ENCODE data around the gene FRS2. TPM values are rescaled to one million over a fixed set of nuclear protein-coding genes. Genes with fewer than 3 reads are reported as not detected.
"Not testable (repeated sequence)": the region's sequence is repeated elsewhere in the genome, so short reads cannot be mapped to it uniquely, and the experiment has no call there.

The FRS2 gene, protein sequence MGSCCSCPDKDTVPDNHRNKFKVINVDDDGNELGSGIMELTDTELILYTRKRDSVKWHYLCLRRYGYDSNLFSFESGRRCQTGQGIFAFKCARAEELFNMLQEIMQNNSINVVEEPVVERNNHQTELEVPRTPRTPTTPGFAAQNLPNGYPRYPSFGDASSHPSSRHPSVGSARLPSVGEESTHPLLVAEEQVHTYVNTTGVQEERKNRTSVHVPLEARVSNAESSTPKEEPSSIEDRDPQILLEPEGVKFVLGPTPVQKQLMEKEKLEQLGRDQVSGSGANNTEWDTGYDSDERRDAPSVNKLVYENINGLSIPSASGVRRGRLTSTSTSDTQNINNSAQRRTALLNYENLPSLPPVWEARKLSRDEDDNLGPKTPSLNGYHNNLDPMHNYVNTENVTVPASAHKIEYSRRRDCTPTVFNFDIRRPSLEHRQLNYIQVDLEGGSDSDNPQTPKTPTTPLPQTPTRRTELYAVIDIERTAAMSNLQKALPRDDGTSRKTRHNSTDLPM
- total RNA-seq (2014; rRNA removed; shearing (Covaris generic)), result 14.2 and 20.6 TPM in 2 replicates

- in situ Hi-C loops (cut with HindIII; ENCODE audit: low sequenced_read_pairs), result no loop called here
- DNase-seq (ENCODE audit: low spot score), result peak; percentile 95
Observed at GRCh38 chr12:69470189-69471075, at the start of gene FRS2. FRS2 (plus strand) TSS chr12:69470388; CDS start chr12:69569031, 98,643 bp downstream.

DNA sequence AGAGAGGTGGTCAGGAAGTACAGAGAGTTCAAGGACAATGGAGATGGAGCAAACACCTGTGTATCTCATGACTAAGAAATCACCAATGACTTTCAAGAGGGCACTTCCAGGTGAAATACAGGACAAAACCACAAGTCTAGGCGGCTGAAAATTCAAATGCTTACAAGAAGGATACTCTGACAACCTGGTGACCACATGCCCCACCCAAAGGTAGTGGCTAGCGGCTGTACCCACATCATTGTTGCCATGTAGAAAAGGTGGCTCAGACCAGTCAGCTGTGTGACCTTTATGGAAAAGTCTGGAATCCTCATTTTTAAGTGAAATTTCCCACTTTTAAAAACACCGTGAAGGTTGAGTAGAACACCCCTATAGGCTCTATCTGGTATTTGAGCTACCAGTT, 48.6 kb upstream of the FRS2 start:
- in situ Hi-C loops (cut with HindIII; ENCODE audit: low sequenced_read_pairs), result no loop called here
- no peak for DNase-seq (ENCODE audit: low spot score)

DNA sequence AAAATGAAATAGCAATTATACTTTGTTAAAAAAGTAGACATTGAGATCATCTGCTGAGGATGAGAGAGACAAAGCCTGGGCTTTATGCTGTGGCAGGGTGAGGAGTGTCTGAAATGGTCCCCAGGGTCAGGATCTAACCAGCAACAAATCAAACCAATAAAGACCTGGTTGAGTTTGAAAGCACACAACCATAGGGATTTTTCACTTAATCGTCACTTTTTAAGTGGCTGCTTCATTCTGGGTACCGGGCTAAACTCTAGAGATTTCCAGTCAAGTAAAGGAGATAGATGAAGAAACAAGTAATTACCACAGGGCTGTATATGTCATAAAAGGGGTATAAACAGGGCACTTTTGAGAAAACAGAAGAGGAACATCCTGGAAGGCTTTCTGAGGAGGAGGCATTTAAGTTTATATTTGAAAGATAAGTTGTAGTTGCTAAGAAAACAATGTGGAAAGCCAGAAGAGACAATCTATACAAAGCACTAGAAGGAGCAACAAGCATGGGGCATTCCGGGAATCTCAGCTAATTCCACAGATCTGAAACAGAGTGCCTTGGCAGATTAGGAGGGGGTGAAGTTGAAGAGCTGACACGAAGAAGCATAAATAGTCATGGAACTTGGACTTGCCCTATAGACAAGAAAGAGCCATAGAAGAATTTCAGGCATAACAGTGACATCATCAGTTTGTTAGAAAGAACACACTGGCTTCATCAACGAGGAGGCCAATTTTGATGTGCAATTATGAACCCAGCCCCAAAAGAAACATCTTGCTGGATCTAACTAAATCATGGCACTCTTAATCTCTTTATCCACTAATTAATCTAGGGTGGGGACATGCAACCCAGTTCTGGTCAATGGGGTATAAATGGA, 46.9 kb upstream of the FRS2 start:
- no peak for DNase-seq (ENCODE audit: low spot score)
- in situ Hi-C loops (cut with HindIII; ENCODE audit: low sequenced_read_pairs), result no loop called here

DNA sequence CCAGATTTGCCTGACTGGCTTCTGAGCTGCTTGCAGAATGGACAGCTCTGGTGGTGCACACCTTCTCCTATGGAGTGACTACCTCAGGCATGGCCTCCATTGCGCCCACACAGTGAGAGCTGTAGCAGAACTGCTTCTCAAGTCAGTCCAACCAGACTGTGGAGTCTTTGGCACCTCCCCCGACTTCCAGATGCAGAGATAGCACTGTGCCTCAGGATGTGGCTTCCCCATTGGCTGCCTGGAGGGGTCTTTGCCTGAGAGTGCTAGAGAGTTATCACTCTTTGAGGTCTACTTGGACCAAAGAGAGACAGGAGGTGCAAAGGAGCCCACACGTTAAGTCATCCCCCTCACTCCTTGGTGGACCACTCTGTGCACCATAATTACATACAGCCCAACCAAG, 44.8 kb upstream of the FRS2 start:
- in situ Hi-C loops (cut with HindIII; ENCODE audit: low sequenced_read_pairs), result no loop called here
- no peak for DNase-seq (ENCODE audit: low spot score)

DNA sequence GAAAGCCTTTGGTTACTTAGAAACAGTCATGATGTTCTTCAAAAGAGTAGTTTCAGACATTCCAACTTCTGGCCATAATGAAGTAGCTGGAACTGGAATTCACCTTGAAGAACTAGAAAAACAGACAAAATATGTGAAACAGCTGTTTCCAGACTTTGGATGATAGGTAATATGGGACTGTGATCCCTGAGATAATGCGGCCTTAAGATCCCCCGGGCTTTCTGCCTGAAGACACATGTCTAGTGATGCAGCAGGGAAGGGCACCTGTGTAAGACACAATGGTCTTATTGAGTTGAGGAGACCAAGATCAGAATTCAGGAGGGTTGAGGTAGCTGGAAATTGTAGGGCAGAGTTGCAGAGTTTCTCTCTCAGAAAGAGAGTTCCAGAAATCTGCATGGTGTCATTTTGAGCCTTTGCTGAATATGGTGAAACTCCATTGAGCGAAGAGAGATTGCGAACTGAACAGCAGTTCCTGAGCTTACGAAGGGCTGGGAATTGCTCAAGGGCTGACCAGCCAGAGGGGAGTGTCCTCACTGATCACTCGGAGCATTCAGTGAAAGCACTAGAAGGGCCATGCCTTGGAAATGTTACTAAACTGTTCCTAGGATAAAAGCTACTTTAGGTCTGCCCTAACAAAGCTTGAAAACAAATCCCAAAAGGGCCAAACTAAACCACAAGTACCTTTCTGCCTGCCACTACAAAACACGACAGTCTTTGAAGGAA, 41.7 kb upstream of the FRS2 start:
- in situ Hi-C loops (cut with HindIII; ENCODE audit: low sequenced_read_pairs), result no loop called here
- DNase-seq (ENCODE audit: low spot score), result no peak

GRCh38 chr12:69430942-69431590, 39.1 kb upstream of the FRS2 start:
- in situ Hi-C loops (cut with HindIII; ENCODE audit: low sequenced_read_pairs), result no loop called here
- no peak for DNase-seq (ENCODE audit: low spot score)

DNA sequence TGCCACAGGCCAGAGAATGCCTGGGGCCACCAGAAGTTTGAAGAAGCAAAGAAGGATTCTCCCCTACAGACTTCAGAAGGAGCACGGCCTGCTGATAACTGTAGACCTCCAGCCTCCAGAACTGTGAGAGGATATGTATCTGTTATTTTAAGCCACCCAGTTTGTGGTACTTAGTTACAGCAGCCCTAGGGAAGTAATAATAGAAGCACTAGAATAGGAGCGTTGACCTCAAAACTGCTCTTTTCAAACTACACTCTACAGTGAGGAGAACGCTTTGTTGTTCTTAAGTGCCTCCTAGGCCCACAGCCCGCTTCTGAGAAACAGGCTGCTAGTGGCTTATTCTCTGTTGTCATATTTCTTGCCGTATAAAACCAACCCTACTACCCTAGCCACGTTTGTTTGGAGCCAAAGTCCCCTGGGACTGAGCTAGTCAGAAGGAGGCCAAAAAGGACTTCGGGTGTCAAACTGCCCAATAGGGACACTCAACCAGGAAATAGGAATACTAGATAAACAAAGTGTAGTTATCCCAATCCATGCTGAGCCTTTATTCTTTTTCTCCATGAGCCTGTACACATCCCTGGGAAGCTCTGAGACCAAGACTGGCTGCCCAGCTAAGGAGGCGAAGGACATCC, 38.5 kb upstream of the FRS2 start:
- in situ Hi-C loops (cut with HindIII; ENCODE audit: low sequenced_read_pairs), result no loop called here
- peak; percentile 3 for DNase-seq (ENCODE audit: low spot score)

DNA sequence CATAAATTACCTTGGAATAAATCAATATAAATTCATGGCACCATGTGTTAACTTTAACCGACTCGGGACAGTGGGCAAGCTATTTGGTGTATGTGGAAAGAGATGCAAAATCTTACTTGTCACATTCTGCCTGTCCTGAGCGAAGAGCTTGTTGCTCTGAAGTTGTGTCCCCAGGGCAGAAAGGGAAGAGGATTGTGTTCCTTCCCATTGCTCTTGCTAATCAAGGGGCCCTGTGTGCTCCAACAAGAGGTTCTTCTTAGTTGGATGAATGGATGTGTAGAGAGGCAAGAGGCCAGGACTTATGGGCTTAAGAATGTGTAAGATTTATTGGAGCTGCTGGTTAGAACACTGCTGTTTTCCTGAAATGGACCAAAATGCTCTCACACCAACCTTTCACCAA, 36.5 kb upstream of the FRS2 start:
- in situ Hi-C loops (cut with HindIII; ENCODE audit: low sequenced_read_pairs), result no loop called here
- DNase-seq (ENCODE audit: low spot score), result no peak

GRCh38 chr12:69435644-69436043, 34.5 kb upstream of the FRS2 start:
- in situ Hi-C loops (cut with HindIII; ENCODE audit: low sequenced_read_pairs), result no loop called here
- no peak for DNase-seq (ENCODE audit: low spot score)

GRCh38 chr12:69437073-69437472, 33.1 kb upstream of the FRS2 start:
- DNase-seq (ENCODE audit: low spot score), result no peak
- in situ Hi-C loops (cut with HindIII; ENCODE audit: low sequenced_read_pairs), result no loop called here

- DNase-seq (ENCODE audit: low spot score), result no peak
- in situ Hi-C loops (cut with HindIII; ENCODE audit: low sequenced_read_pairs), result no loop called here
Observed at GRCh38 chr12:69438539-69438938, 31.6 kb upstream of the FRS2 start.

DNA sequence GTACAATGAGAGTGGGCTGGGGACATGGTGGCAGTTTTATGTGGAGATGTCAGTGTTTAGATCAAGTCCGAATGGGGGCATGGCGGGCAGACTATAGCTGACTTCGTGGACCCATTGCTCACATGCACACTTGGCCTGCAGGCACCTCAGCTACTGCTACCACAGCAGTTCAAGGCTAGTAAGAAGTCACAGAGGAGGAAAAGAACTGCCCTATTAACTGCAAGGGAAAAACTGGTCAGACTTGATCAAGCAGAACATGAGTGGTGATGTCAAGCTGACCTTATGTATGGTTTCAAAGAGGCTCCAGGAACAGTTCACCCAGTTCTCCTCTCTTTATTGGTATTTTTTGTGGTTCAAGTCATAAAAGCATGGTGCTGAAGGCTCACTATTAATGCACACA, 30.2 kb upstream of the FRS2 start:
- DNase-seq (ENCODE audit: low spot score), result no peak
- in situ Hi-C loops (cut with HindIII; ENCODE audit: low sequenced_read_pairs), result no loop called here

GRCh38 chr12:69440886-69441285, 29.3 kb upstream of the FRS2 start:
- in situ Hi-C loops (cut with HindIII; ENCODE audit: low sequenced_read_pairs), result no loop called here
- DNase-seq (ENCODE audit: low spot score), result no peak

DNA sequence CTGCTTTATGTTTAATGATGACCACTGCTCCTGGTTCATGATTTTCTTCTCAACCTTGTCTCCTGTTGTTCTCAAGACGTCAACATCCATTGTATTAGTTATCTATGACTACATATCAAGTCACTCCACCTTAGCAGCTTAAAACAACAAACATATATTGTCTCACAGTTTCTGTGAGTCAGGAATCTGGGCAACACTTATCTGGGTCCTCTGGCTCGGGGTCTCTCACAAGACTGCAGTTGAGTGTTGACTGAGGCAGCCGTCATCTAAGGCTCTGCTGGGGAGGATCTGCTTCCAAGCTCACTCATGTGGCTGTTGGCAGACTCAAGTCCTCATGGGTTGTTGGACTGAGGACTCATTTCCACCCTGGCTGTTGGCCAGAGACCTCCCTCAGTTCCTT, 27.3 kb upstream of the FRS2 start:
- in situ Hi-C loops (cut with HindIII; ENCODE audit: low sequenced_read_pairs), result no loop called here
- DNase-seq (ENCODE audit: low spot score), result no peak

GRCh38 chr12:69443916-69444315, 26.3 kb upstream of the FRS2 start:
- DNase-seq (ENCODE audit: low spot score), result no peak
- in situ Hi-C loops (cut with HindIII; ENCODE audit: low sequenced_read_pairs), result no loop called here

DNA sequence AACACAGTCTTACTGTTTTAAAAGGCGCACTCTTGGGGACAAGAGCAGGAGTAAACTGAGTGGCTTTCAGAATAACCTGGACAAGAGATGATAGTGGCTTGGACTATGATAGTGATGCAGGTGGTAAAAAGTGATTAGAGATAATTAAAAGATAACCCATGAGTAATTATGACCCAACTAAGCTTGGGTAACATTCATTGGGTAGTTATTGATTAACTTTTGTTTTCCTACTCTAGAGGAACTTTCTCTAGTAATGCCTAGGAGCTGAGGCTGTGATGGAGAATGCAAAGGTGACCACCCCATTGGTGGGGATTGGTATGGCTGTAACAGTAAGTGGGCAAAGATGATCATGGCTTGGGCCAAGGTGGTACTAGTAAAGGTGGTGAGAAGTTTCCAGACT, 22.3 kb upstream of the FRS2 start:
- in situ Hi-C loops (cut with HindIII; ENCODE audit: low sequenced_read_pairs), result no loop called here
- DNase-seq (ENCODE audit: low spot score), result no peak

DNA sequence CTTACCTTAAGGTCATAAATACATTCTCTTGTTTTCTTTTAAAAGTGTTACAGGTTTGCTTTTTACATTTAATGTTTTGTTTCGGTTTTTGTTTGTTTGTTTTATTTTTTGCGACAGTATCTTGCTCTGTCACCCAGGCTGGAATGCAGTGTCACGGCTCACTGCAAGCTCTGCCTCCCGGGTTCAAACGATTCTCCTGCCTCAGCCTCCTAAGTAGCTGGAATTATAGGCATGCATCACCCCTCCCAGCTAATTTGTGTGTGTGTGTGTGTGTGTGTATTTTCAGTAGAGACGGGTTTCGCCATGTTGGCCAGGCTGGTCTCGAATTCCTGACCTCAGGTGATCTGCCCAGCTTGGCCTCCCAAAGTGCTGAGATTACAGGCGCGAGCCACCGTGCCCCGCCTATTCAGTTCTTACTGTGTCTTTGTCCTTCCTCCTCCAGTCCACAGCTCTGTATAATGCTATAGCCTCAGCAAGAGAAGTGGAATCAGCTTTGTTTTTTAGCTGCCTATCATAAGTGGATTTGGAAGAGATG, 17.5 kb upstream of the FRS2 start:
- in situ Hi-C loops (cut with HindIII; ENCODE audit: low sequenced_read_pairs); DNase-seq (ENCODE audit: low spot score): not testable (repeated sequence)

Measured in G401 (cell line).